Tibial artery (tissue), 4 donors: ENCODE results near the gene ITGB7.

Experiments
- DNase-seq, 2 donors: peaks; one replicate each; pipeline ENCODE4 v3.0.0-alpha.2; 2019
- H3K27ac ChIP-seq, 2 donors: fragments of 200-600 bp; sonication (generic) in 1 of 2; 1 replicate in 1 of 2; 2 replicates in 1 of 2; pipeline ENCODE4 v1.5.1; 2018 to 2019; ENCODE audit warnings: mild to moderate bottlenecking in 1 of 2
- H3K27me3 ChIP-seq, 2 donors: fragments of 200-600 bp; sonication (generic) in 1 of 2; one replicate each; pipeline versions ENCODE4 v1.5.1 to v1.6.0; 2016 to 2019
- H3K36me3 ChIP-seq, 3 donors: fragments of 200-600 bp; sonication (generic) in 2 of 3; one replicate each; pipeline ENCODE4 v1.5.1; 2016 to 2019; ENCODE audit warnings: mild to moderate bottlenecking in 2 of 3
- H3K4me1 ChIP-seq, 4 donors: fragments of 200-600 bp; sonication (generic) in 2 of 4; 1 replicate in 3 of 4; 2 replicates in 1 of 4; pipeline ENCODE4 v1.5.1; 2016 to 2019
- H3K4me3 ChIP-seq, 2 donors: fragments of 200-600 bp; sonication (generic) in 1 of 2; 1 replicate in 1 of 2; 2 replicates in 1 of 2; pipeline ENCODE4 v1.5.1; 2018 to 2019; ENCODE audit warnings: mild to moderate bottlenecking in 2 of 2
- H3K9me3 ChIP-seq, 3 donors: fragments of 200-600 bp; sonication (generic) in 1 of 3; one replicate each; pipeline ENCODE4 v1.5.1; 2016 to 2019
- intact Hi-C: fragments of 100-400 bp; cut with DNase I; formaldehyde crosslinking; loops from one replicate; pipeline ENCODE4 v1.15.0; 2023; ENCODE audit warnings: low total_unique reads
- TF ChIP-seq, protein P1 (sequence below), 2 experiments: fragments of 200-600 bp in 1 of 2; fragments of 450-650 bp in 1 of 2; IDR thresholded peaks; one replicate each; pipeline ENCODE4 v1.5.1; 2017 to 2019; ENCODE audit warnings: antibody characterized with exemption in 2 of 2, mild to moderate bottlenecking in 1 of 2, moderate library complexity in 1 of 2

Gene ITGB7

DNA sequence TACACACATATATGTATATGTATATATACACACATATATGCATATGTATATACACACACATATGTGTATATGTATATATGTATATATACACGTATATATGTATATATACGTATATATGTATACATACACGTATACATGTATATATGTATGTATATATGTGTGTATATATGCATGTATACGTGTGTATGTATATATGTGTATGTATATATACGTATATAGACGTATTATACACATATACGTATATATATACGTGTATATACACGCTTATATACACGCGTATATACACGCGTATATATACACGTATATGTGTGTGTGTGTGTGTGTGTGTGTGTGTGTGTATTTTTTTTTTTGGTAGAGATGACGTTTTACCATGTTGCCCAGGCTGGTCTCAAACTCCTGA lies 59.4 kb downstream of the ITGB7 start:
- no peaks in the 10 kb centered on the region for H3K9me3 ChIP-seq
- H3K4me3 ChIP-seq, result no peak overlapping the region
- no peaks in the 10 kb centered on the region for H3K27me3 ChIP-seq
- intact Hi-C loops, result no loop called here
- no peak for DNase-seq
- no peak overlapping the region for H3K27ac ChIP-seq
- H3K4me1 ChIP-seq, result peaks cover 0 to 35% (median 1%) of the 10 kb centered on the region in 4 donors
- TF ChIP-seq, protein P1, sequence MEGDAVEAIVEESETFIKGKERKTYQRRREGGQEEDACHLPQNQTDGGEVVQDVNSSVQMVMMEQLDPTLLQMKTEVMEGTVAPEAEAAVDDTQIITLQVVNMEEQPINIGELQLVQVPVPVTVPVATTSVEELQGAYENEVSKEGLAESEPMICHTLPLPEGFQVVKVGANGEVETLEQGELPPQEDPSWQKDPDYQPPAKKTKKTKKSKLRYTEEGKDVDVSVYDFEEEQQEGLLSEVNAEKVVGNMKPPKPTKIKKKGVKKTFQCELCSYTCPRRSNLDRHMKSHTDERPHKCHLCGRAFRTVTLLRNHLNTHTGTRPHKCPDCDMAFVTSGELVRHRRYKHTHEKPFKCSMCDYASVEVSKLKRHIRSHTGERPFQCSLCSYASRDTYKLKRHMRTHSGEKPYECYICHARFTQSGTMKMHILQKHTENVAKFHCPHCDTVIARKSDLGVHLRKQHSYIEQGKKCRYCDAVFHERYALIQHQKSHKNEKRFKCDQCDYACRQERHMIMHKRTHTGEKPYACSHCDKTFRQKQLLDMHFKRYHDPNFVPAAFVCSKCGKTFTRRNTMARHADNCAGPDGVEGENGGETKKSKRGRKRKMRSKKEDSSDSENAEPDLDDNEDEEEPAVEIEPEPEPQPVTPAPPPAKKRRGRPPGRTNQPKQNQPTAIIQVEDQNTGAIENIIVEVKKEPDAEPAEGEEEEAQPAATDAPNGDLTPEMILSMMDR (IDR thresholded peaks at IDR 0.05), result no peak
- no peaks in the 10 kb centered on the region for H3K36me3 ChIP-seq

DNA sequence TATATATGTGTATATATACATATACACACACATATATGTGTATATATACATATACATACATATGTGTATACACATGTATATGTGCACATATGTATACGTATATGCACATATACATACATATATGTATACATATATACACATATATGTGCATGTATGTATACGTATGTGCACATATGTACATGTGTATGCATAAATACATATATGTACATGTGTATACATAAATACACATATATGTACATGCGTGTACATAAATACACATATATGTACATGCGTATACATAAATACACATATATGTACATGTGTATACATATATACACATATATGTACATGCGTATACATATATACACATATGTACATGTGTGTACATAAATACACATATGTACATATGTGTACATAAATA lies 59.9 kb downstream of the ITGB7 start:
- H3K36me3 ChIP-seq, result no peaks in the 10 kb centered on the region

DNA sequence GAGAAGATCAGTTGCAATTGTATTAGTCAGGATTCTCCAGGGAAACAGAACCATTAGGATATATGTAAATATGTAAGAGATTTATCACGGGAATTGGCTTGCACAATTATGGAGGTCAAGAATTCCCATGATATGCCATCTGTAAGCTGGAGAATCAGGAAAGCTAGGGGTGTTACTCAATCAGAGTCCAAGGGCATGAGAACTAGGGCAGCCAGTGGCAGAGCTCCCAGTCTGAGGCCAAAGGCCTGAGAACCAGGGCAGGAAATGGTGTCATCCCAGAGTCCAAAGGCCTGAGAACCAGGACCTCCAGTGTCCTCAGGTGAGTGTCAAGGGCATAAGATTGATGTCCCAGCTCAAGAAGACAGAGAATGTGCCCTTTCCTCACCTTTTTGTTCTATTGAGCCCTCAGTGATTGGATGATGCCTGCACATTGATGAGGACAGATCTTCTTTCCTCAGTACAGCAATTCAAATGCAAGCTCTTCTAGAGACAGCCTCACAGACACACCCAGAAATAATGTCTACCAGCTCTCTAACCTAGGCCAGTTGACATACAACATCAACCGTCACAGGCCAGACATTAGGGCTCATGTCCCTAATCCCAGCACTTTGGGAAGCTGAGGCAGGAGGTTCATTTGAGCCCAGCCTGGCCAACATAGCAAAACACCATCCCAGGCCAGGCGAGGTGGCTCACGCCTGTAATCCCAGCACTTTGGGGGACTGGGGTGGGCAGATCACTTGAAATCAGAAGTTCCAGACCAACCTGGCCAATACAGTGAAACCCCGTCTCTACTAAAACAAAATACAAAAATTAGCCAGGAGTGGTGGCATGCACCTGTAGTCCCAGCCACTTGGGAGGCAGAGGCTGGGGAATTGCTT lies 61.4 kb downstream of the ITGB7 start:
- TF ChIP-seq, protein P1 (IDR thresholded peaks at IDR 0.05), result no peak
- no peak for DNase-seq
- Histone ChIP-seq H3K36me3 (no peaks in the 10 kb centered on the region), H3K27me3 (no peaks in the 10 kb centered on the region), H3K27ac (no peak overlapping the region), H3K4me1 (peaks cover 0 to 32% (median 1%) of the 10 kb centered on the region in 4 donors), H3K9me3 (no peaks in the 10 kb centered on the region), H3K4me3 (no peak overlapping the region)
- intact Hi-C loops, result no loop called here

More for the DNA sequence above, 59.9 kb downstream of the ITGB7 start:
- Histone ChIP-seq H3K27me3 (no peaks in the 10 kb centered on the region), H3K9me3 (no peaks in the 10 kb centered on the region), H3K4me3 (no peak overlapping the region), H3K4me1 (peaks cover 0 to 35% (median 1%) of the 10 kb centered on the region in 4 donors), H3K27ac (no peak overlapping the region)
- intact Hi-C loops, result no loop called here
- TF ChIP-seq, protein P1 (IDR thresholded peaks at IDR 0.05), result no peak
- no peak for DNase-seq

DNA sequence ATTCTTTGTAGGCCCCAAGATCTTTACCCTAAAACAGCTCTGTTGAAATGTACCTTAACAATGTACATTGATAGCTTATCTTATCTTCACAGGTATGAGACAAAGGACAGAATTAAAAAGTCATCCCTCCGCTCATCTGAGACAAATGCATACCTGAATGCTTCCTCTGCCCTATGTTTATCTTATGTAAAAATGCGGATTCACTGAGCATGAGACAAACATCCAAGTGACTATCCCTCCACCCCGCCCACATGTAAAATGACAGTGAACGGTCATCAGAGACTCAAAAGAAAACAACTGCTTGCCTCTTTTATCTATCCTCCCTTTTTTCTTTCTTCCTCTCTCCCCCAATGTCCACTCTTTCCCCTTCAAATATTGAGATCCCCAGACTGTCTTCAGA lies 63.7 kb downstream of the ITGB7 start:
- no peak overlapping the region for H3K27ac ChIP-seq
- no peaks in the 10 kb centered on the region for H3K9me3 ChIP-seq
- intact Hi-C loops, result no loop called here
- H3K36me3 ChIP-seq, result no peaks in the 10 kb centered on the region
- no peak overlapping the region for H3K4me3 ChIP-seq
- no peak for DNase-seq
- H3K4me1 ChIP-seq, result peaks cover 0 to 14% (median 0%) of the 10 kb centered on the region in 4 donors
- no peaks in the 10 kb centered on the region for H3K27me3 ChIP-seq
- TF ChIP-seq, protein P1 (IDR thresholded peaks at IDR 0.05), result no peak
